Stimulated activated naive CD8-positive, alpha-beta T cell treated with anti-CD3 and anti-CD28 coated beads, Interleukin-15, Interleukin-2, amounts not matched to agents 100 ng/mL and 50 ng/mL, for 24 hours (primary cell): ENCODE data around the gene CLN5.
"Not testable (repeated sequence)": the region's sequence is repeated elsewhere in the genome, so short reads cannot be mapped to it uniquely, and the experiment has no call there.

Source experiments
- H3K27ac Mint-ChIP-seq: one replicate; pipeline ENCODE4 v1.8.0; 2021; ENCODE audit warnings: mild to moderate bottlenecking, mixed read lengths
- H3K27me3 Mint-ChIP-seq: one replicate; pipeline ENCODE4 v1.8.0; 2021; ENCODE audit warnings: mixed read lengths
- H3K36me3 Mint-ChIP-seq: one replicate; pipeline ENCODE4 v1.8.0; 2021; ENCODE audit warnings: low read depth, mixed read lengths
- H3K4me1 Mint-ChIP-seq: one replicate; pipeline ENCODE4 v1.8.0; 2021; ENCODE audit warnings: low read depth, mixed read lengths
- H3K4me3 Mint-ChIP-seq: one replicate; pipeline ENCODE4 v1.8.0; 2021; ENCODE audit warnings: mild to moderate bottlenecking, mixed read lengths
- H3K9me3 Mint-ChIP-seq: one replicate; pipeline ENCODE4 v1.8.0; 2021; ENCODE audit warnings: mixed read lengths

The CLN5 gene

DNA sequence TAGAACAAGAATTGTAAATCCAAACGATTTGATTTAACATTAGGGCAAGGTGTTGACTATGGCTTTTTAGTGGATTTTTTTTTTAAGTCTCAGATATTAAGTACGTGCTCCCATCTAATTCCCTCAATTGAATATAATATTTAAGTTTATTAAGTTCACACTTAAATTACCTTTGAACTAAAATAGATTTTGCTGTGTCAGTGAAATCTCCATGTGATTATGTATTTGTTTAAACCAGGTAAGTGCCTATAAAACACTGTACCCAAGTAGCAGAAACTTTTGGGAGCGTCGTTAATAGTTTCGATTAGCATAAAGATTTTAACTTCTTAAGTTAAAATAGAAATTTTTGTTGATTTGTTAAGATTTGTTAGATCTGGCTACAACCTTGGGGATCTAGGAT, 1.6 kb downstream of the CLN5 start:
- no peaks in the 10 kb centered on the region for H3K27me3 Mint-ChIP-seq
- H3K27ac Mint-ChIP-seq = no peak overlapping the region
- H3K36me3 Mint-ChIP-seq = peaks cover 39% of the 10 kb centered on the region
- H3K4me1 Mint-ChIP-seq = peaks cover 38% of the 10 kb centered on the region
- peak overlapping the region; percentile 98 for H3K4me3 Mint-ChIP-seq
- no peaks in the 10 kb centered on the region for H3K9me3 Mint-ChIP-seq

DNA sequence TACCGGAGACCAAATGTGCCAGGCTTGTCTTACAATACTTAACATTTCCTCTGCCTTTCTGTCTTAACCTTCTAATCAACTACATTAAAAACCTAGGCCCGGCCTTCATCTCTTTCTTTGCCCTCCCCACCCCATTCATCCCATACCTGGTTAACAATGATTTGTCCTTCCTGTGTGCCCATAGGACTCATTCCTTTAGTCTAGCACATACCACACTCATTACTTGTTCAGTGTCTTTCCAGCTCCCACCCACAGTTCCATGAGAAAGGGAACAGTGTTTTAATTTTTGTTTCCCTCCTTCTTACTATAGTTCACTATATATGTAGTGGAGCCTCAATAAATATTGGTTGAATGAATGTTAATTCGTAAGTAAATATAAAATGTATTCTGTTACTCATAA, 2.4 kb downstream of the CLN5 start:
- Mint-ChIP-seq H3K27ac (peak overlapping the region; percentile 63), H3K36me3 (peaks cover 47% of the 10 kb centered on the region), H3K9me3 (no peaks in the 10 kb centered on the region), H3K4me3 (peak overlapping the region; percentile 14), H3K4me1 (peaks cover 38% of the 10 kb centered on the region), H3K27me3 (no peaks in the 10 kb centered on the region)

DNA sequence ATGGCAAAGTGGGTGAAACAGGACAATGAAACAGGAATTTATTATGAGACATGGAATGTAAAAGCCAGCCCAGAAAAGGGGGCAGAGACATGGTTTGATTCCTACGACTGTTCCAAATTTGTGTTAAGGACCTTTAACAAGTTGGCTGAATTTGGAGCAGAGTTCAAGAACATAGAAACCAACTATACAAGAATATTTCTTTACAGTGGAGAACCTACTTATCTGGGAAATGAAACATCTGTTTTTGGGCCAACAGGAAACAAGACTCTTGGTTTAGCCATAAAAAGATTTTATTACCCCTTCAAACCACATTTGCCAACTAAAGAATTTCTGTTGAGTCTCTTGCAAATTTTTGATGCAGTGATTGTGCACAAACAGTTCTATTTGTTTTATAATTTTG, 8.6 kb downstream of the CLN5 start:
- H3K4me1 Mint-ChIP-seq = peaks cover 19% of the 10 kb centered on the region
- no peaks in the 10 kb centered on the region for H3K9me3 Mint-ChIP-seq
- peaks cover 64% of the 10 kb centered on the region for H3K36me3 Mint-ChIP-seq
- H3K4me3 Mint-ChIP-seq = no peak overlapping the region
- H3K27me3 Mint-ChIP-seq = no peaks in the 10 kb centered on the region
- no peak overlapping the region for H3K27ac Mint-ChIP-seq

DNA sequence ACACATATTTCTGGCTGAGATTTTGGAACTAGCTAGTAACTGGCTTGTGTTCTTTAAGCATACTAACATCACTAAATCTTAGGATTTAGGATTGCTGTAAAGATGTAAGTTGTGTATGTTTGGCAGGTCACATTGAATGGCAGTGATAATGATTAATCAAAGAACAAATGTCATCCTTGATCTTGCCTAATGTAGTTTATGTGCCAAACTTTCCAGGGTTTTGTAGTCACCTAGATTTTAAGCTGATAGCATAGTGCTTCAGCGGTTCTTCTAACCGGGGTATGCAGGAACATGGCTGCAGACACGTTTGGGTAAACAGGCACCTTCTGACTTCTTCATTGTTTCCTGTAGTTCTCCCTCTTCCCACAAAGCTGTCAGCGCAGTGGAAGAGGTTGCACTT, 9.7 kb downstream of the CLN5 start:
- Mint-ChIP-seq H3K27ac (peak overlapping the region; percentile 13), H3K4me1 (peaks cover 22% of the 10 kb centered on the region), H3K27me3 (no peaks in the 10 kb centered on the region), H3K4me3 (no peak overlapping the region), H3K9me3 (no peaks in the 10 kb centered on the region), H3K36me3 (peaks cover 54% of the 10 kb centered on the region)

DNA sequence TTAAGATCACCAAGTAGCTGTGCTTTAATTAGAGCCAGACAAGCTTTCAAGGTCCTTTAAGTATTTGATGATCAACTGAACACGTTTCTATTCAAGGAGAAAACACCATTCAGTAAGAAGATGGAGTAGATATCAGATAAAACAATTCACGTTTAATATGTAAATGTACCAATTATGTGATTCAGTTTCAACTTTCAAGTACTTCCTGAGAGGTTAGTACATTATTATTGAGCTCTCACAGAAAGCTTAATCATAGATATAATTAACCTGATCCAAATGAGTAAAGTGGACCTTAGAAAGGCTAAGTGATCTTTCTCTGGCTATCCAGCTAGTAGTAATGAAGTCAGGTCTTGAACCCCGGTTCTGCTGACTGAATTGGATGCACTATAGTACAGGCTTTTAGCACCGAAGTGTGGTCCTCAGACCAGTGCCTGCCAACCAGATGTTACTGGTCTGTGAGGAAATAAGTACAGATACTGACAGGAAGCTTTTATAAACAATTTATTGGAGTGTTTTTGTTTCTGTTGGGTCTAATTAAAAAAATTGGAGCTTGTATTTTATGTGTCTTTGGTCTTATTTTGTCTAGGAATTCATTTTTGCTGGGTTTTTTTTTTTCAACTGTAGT, 10.2 kb downstream of the CLN5 start:
- Mint-ChIP-seq H3K4me3 (no peak overlapping the region), H3K4me1 (peaks cover 23% of the 10 kb centered on the region), H3K9me3 (no peaks in the 10 kb centered on the region), H3K27me3 (no peaks in the 10 kb centered on the region), H3K27ac (peak overlapping the region; percentile 13), H3K36me3 (peaks cover 52% of the 10 kb centered on the region)

DNA sequence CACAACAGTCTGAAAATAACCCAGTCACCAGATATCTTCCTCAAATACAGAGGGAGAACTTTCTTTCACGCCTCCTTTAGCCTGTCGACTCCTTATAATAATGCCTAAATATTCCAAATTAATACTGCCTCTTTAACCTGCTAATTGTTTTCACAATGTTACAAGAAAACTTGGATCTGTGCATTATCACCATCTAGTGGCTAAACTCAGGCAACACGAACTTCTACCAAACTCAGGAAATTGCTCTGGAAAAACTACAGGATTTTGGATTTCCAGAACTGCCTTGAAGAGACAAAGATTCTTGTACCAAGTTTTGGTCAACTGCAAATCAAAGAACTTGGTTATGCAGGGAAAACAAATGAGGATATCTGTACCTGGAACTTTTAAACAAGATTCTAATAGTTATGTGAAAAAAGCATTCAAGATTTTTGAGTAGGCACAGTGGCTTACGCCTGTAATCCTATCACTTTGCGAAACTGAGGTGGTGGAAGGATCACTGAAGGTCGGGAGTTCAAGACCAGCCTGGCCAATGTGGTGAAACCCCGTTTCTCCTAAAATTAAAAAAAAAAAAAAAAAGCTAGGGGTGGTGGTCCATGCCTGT, 10.8 kb downstream of the CLN5 start:
- Mint-ChIP-seq H3K27ac (no peak overlapping the region), H3K4me3 (no peak overlapping the region), H3K36me3 (peaks cover 51% of the 10 kb centered on the region), H3K27me3 (no peaks in the 10 kb centered on the region), H3K4me1 (peaks cover 25% of the 10 kb centered on the region), H3K9me3 (no peaks in the 10 kb centered on the region)

- Mint-ChIP-seq H3K36me3 (peaks cover 57% of the 10 kb centered on the region), H3K4me1 (peaks cover 24% of the 10 kb centered on the region)
- H3K9me3 Mint-ChIP-seq, H3K27me3 Mint-ChIP-seq, H3K27ac Mint-ChIP-seq, H3K4me3 Mint-ChIP-seq: not testable (repeated sequence)
Measured at GRCh38 chr13:77008337-77008736, 16.5 kb downstream of the CLN5 start.

DNA sequence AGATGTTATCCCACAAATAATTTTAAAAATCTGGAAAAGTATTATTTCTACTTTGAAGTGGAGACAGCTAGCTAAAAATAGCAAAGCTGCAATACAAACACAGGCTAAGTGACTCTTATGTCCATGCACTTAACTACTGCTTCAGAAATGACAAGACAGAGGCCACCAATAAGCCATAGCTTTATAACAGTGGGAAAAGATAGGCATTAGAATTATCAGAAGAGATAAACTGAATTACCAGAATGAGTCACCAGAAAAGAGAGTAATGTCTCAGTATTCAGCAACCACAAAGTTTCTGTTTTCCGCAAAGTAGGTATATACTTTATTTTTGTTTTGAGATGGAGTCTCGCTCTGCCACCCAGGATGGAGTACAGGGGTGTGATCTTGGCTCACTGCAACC, 17.1 kb downstream of the CLN5 start:
- Mint-ChIP-seq H3K36me3 (peaks cover 64% of the 10 kb centered on the region), H3K9me3 (no peaks in the 10 kb centered on the region), H3K4me3 (no peak overlapping the region), H3K27ac (peak overlapping the region; percentile 49), H3K4me1 (peaks cover 24% of the 10 kb centered on the region), H3K27me3 (no peaks in the 10 kb centered on the region)

DNA sequence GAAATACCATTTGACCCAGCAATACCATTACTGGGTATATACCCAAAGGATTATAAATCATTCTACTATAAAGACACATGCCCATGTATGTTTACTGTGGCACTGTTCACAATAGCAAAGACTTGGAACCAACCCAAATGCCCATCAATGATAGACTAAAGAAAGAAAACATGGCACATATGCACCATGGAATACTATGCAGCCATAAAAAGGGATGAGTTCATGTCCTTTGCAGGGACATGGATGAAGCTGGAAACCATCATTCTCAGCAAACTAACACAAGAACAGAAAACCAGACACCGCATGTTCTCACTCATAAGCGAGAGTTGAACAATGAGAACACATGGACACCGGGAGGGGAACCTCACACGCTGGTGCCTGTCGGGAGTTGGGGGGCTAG, 17.8 kb downstream of the CLN5 start:
- H3K27ac Mint-ChIP-seq, H3K27me3 Mint-ChIP-seq, H3K9me3 Mint-ChIP-seq, H3K4me3 Mint-ChIP-seq: not testable (repeated sequence)
- H3K4me1 Mint-ChIP-seq = peaks cover 28% of the 10 kb centered on the region
- peaks cover 66% of the 10 kb centered on the region for H3K36me3 Mint-ChIP-seq

GRCh38 chr13:77013853-77014542, 22.1 kb downstream of the CLN5 start:
- H3K4me1 Mint-ChIP-seq = peaks cover 25% of the 10 kb centered on the region
- no peak overlapping the region for H3K4me3 Mint-ChIP-seq
- no peak overlapping the region for H3K27ac Mint-ChIP-seq
- no peaks in the 10 kb centered on the region for H3K9me3 Mint-ChIP-seq
- peaks cover 88% of the 10 kb centered on the region for H3K36me3 Mint-ChIP-seq
- no peaks in the 10 kb centered on the region for H3K27me3 Mint-ChIP-seq

DNA sequence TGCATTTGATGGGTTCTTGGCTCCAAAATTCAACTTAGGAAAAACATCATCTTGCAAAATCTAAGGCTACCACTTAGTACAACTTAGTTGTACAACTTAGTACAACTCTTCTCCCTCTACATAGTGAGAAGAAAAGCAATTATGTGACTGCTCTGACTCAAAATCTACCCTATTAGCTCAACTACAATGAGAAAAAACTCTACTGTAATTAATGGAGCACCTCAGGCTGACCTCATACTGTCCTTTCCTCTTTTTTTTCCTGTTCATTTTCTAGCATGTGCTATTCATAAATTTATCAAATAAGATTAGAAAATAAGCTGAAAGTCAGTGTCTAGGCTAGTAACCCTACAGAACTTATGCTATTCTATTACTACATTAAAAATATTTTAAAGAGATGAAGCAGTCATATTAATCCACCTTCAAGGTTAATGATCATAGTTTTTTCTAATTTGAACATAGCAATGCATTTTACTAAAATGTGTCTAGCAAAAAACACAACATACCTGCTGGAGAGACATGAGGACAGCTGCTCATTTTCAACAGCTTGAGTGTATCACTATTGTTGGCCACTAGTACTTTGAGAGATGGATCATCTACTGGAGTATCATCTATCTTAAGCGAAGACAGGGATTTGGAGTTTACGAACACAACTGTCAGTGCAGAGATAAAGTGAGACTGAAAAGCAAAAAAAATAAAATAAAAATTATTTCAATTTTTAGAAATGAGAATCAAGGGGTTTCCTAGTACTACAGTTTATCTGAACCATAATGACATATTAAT, 23.2 kb downstream of the CLN5 start:
- Mint-ChIP-seq H3K27ac (no peak overlapping the region), H3K4me3 (no peak overlapping the region), H3K27me3 (no peaks in the 10 kb centered on the region), H3K9me3 (no peaks in the 10 kb centered on the region), H3K4me1 (peaks cover 26% of the 10 kb centered on the region), H3K36me3 (peaks cover 82% of the 10 kb centered on the region)

- H3K4me3 Mint-ChIP-seq = no peak overlapping the region
- peaks cover 36% of the 10 kb centered on the region for H3K4me1 Mint-ChIP-seq
- H3K27ac Mint-ChIP-seq = no peak overlapping the region
- H3K9me3 Mint-ChIP-seq = no peaks in the 10 kb centered on the region
- peaks cover 79% of the 10 kb centered on the region for H3K36me3 Mint-ChIP-seq
- no peaks in the 10 kb centered on the region for H3K27me3 Mint-ChIP-seq
Measured at GRCh38 chr13:77016251-77016812, 24.5 kb downstream of the CLN5 start.

- peaks cover 74% of the 10 kb centered on the region for H3K36me3 Mint-ChIP-seq
- H3K9me3 Mint-ChIP-seq = no peaks in the 10 kb centered on the region
- peaks cover 42% of the 10 kb centered on the region for H3K4me1 Mint-ChIP-seq
- no peaks in the 10 kb centered on the region for H3K27me3 Mint-ChIP-seq
- no peak overlapping the region for H3K27ac Mint-ChIP-seq
- no peak overlapping the region for H3K4me3 Mint-ChIP-seq
Measured at GRCh38 chr13:77016888-77017623, 25.2 kb downstream of the CLN5 start.

- Mint-ChIP-seq H3K27ac (no peak overlapping the region), H3K4me1 (peaks cover 65% of the 10 kb centered on the region), H3K9me3 (no peaks in the 10 kb centered on the region), H3K36me3 (peaks cover 62% of the 10 kb centered on the region), H3K4me3 (no peak overlapping the region), H3K27me3 (no peaks in the 10 kb centered on the region)
Measured at GRCh38 chr13:77019756-77020155, 27.9 kb downstream of the CLN5 start.
